Parathyroid adenoma (tissue), 2 donors: ENCODE results near the gene FGF19.
"Not testable (repeated sequence)": the region's sequence is repeated elsewhere in the genome, so short reads cannot be mapped to it uniquely, and the experiment has no call there.

Experiments
- H2AFZ ChIP-seq: fragments of 300-600 bp; sonication (generic); one replicate; pipeline ENCODE4 v1.7.0; 2017; ENCODE audit warnings: antibody characterized with exemption, mild to moderate bottlenecking
- H3K27ac ChIP-seq: fragments of 300-600 bp; sonication (generic); one replicate; pipeline ENCODE4 v1.7.0; 2017
- H3K27me3 ChIP-seq: fragments of 300-600 bp; sonication (generic); one replicate; pipeline ENCODE4 v1.7.0; 2017; ENCODE audit warnings: low read length; ENCODE audit not compliant: control insufficient read depth, insufficient read depth
- H3K36me3 ChIP-seq: fragments of 300-600 bp; sonication (generic); one replicate; pipeline ENCODE4 v1.7.0; 2017; ENCODE audit warnings: low read length; ENCODE audit not compliant: control insufficient read depth, insufficient read depth
- H3K4me1 ChIP-seq: fragments of 300-600 bp; sonication (generic); one replicate; pipeline ENCODE4 v1.7.0; 2017; ENCODE audit warnings: control low read depth
- H3K4me2 ChIP-seq: fragments of 300-600 bp; sonication (generic); one replicate; pipeline ENCODE4 v1.7.0; 2017; ENCODE audit warnings: low read length
- H3K4me3 ChIP-seq: fragments of 300-600 bp; sonication (generic); one replicate; pipeline ENCODE4 v1.7.0; 2017; ENCODE audit warnings: low read depth, low read length
- H3K79me2 ChIP-seq: fragments of 300-600 bp; sonication (generic); one replicate; pipeline ENCODE4 v1.7.0; 2017; ENCODE audit warnings: control low read depth
- H3K9ac ChIP-seq: fragments of 300-600 bp; sonication (generic); one replicate; pipeline ENCODE4 v1.7.0; 2017; ENCODE audit warnings: mild to moderate bottlenecking
- H3K9me3 ChIP-seq: fragments of 300-600 bp; sonication (generic); one replicate; pipeline ENCODE4 v1.7.0; 2017; ENCODE audit warnings: low read length; ENCODE audit not compliant: control insufficient read depth
- CTCF ChIP-seq: fragments of 300-600 bp; sonication (generic); IDR thresholded peaks from one replicate; pipeline ENCODE4 v1.7.0; 2017; ENCODE audit warnings: antibody characterized with exemption, mild to moderate bottlenecking
- donor health status: primary hyperparathyroidism.

Gene FGF19

GRCh38 chr11:69695581-69695980, 8.2 kb downstream of the FGF19 start:
- Histone ChIP-seq H3K79me2 (no peaks in the 10 kb centered on the region), H3K36me3 (no peaks in the 10 kb centered on the region), H3K9me3 (no peaks in the 10 kb centered on the region), H3K27me3 (no peaks in the 10 kb centered on the region), H3K27ac (peak overlapping the region; percentile 93), H2AFZ (no peak overlapping the region), H3K4me3 (no peak overlapping the region), H3K9ac (no peak overlapping the region), H3K4me1 (peaks cover 33% of the 10 kb centered on the region), H3K4me2 (no peak overlapping the region)
- TF ChIP-seq CTCF = no peak

DNA sequence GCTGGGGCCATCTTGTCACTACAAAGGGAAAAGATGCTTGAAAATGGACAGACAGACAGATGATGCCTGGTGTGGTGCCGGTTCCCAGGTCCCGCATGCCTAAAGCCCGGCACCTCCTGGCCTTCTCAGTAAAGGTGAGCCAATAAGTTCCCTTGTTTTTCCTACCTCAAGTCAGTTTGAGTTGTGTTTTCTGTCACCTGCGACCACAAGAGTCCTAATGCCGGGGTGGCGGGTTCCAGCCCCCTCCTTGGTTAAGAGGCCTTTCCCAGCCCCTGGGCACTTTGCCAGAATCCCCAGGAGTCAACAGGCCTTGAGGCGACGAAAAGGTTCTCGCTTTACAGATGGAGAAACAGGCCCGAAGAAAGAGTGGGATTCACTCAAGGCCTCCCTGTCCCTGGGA, 9.0 kb downstream of the FGF19 start:
- no peak overlapping the region for H3K9ac ChIP-seq
- TF ChIP-seq CTCF = no peak
- no peaks in the 10 kb centered on the region for H3K9me3 ChIP-seq
- H3K36me3 ChIP-seq = no peaks in the 10 kb centered on the region
- H3K27me3 ChIP-seq = no peaks in the 10 kb centered on the region
- peak overlapping the region; percentile 93 for H3K27ac ChIP-seq
- H3K4me1 ChIP-seq = peaks cover 31% of the 10 kb centered on the region
- no peak overlapping the region for H3K4me3 ChIP-seq
- no peak overlapping the region for H3K4me2 ChIP-seq
- peak overlapping the region; percentile 3 for H2AFZ ChIP-seq
- no peaks in the 10 kb centered on the region for H3K79me2 ChIP-seq

- Histone ChIP-seq H3K4me1 (peaks cover 22% of the 10 kb centered on the region), H2AFZ (no peak overlapping the region), H3K27me3 (no peaks in the 10 kb centered on the region), H3K4me3 (no peak overlapping the region), H3K36me3 (no peaks in the 10 kb centered on the region), H3K27ac (no peak overlapping the region), H3K9ac (no peak overlapping the region), H3K79me2 (no peaks in the 10 kb centered on the region), H3K9me3 (no peaks in the 10 kb centered on the region), H3K4me2 (no peak overlapping the region)
- TF ChIP-seq CTCF = no peak
Measured at GRCh38 chr11:69692422-69692821, 11.4 kb downstream of the FGF19 start.

DNA sequence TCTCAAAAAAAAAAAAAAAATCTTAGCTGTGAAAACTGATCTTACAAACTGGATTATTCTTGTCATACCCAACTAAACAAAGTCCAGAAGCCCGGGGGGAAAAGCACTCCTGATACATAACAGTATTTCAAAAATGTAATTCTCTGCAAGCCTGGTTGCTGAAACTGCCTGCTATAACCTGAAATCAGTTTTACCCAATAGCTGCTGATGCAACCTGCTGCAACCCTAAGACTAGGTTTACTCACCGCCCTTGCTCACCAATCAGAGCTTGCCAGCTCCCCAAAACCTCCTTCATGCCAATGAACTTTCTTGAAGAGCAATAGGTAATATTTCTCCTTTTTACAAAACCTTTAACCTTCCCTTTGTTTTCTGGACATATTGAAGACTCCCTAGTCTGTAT, 12.4 kb downstream of the FGF19 start:
- Histone ChIP-seq H3K79me2 (no peaks in the 10 kb centered on the region), H2AFZ (no peak overlapping the region), H3K4me3 (no peak overlapping the region), H3K4me1 (peaks cover 16% of the 10 kb centered on the region), H3K27me3 (no peaks in the 10 kb centered on the region), H3K9ac (no peak overlapping the region), H3K4me2 (no peak overlapping the region), H3K36me3 (no peaks in the 10 kb centered on the region), H3K27ac (no peak overlapping the region), H3K9me3 (no peaks in the 10 kb centered on the region)
- TF ChIP-seq CTCF = no peak

DNA sequence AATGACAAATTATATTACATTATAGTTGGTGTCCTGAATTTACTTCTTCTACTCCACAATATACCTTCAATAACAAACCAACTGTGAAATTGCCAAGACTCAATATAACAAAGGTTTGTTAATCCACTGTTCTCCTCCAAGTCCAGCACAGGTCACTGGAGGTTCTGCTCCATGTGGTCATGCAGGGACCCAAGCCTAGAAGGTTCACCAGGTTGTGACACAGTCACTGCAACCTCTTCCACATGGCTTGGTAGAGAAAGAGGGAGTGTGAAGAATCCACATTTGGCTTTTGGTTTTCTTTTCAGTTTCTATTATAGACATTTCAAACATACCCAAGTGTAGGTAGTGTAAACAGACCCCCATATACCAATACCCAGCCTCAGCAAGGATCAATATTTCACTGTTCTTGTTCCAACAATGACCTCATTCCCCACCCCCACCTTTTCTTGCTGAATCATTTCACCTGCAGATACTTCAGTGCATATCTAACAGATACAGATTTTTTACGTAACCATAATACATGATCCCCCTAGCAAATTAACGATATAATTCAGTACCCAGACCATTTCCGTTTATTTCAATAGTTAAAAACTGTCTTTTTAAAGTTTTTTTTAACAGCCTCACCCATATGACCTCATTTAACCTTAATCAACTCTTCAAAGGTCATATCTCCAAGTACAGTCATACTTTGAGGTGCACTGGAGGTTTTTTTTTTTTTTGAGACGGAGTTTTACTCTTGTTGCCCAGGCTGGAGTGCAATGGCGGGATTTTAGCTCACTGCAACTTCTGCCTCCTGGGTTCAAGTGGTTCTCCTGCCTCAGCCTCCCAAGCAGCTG, 14.1 kb downstream of the FGF19 start:
- no peak for TF ChIP-seq CTCF

GRCh38 chr11:69687969-69688771, 15.7 kb downstream of the FGF19 start:
- not testable (repeated sequence) for H3K9me3 ChIP-seq, H3K27me3 ChIP-seq, H3K9ac ChIP-seq, H3K4me1 ChIP-seq, H3K36me3 ChIP-seq, H2AFZ ChIP-seq, H3K79me2 ChIP-seq, H3K4me3 ChIP-seq, H3K4me2 ChIP-seq
- peak overlapping the region; percentile 15 for H3K27ac ChIP-seq

More for the DNA sequence above, 14.1 kb downstream of the FGF19 start:
- Histone ChIP-seq H3K4me3 (no peak overlapping the region), H3K27me3 (no peaks in the 10 kb centered on the region), H3K4me2 (no peak overlapping the region), H2AFZ (no peak overlapping the region), H3K4me1 (peaks cover 7% of the 10 kb centered on the region), H3K36me3 (no peaks in the 10 kb centered on the region), H3K9me3 (no peaks in the 10 kb centered on the region), H3K9ac (no peak overlapping the region), H3K27ac (peak overlapping the region; percentile 24), H3K79me2 (no peaks in the 10 kb centered on the region)
